H1 (cell line): ENCODE data around the gene TRIM58. TPM values are rescaled to one million over a fixed set of nuclear protein-coding genes. Genes with fewer than 3 reads are reported as not detected.

Experiments used
- CTCF ChIA-PET: fragments of 300-600 bp; sonication (Branson Sonifier 250); formaldehyde crosslinking; loops from one replicate; lab custom pipeline; 2021; ENCODE audit not compliant: partially characterized antibody; lab: Charles Lee
- POLR2A ChIA-PET: fragments of 300-600 bp; sonication (Branson Sonifier 250); formaldehyde crosslinking; loops from one replicate; lab custom pipeline; 2021; ENCODE audit warnings: inconsistent platforms; ENCODE audit not compliant: partially characterized antibody; lab: Charles Lee
- DNase-seq, 2 experiments: peaks; one replicate each; pipeline versions ENCODE4 v3.0.0 to v3.0.0-alpha.2; 2010 to 2022; ENCODE audit warnings: low spot score in 2 of 2, low read depth in 1 of 2, mixed read lengths in 1 of 2
- FAIRE-seq: peaks from 2 replicates; lab custom pipeline; 2011; peaks lifted over from hg19 to GRCh38; lab: Jason Lieb, UNC
- H2AFZ ChIP-seq: 2 replicates; pipeline ENCODE4 v1.8.1; 2012; ENCODE audit warnings: low read length, inconsistent platforms
- H2AK5ac ChIP-seq: 2 replicates; pipeline ENCODE4 v1.6.1; 2013; ENCODE audit warnings: low read depth, low read length
- H2BK120ac ChIP-seq: replicated peaks from 2 replicates; pipeline ENCODE3; 2013; ENCODE audit warnings: low read depth, low read length, inconsistent platforms
- H2BK12ac ChIP-seq: 2 replicates; pipeline ENCODE4 v1.6.1; 2013; ENCODE audit warnings: low read depth, low read length
- H2BK15ac ChIP-seq: 2 replicates; pipeline ENCODE4 v1.6.1; 2013; ENCODE audit warnings: low read length
- H2BK20ac ChIP-seq: 2 replicates; pipeline ENCODE4 v1.6.1; 2013; ENCODE audit warnings: low read length
- H2BK5ac ChIP-seq: 2 replicates; pipeline ENCODE4 v1.6.1; 2013; ENCODE audit warnings: low read depth, low read length
- H3K14ac ChIP-seq: 2 replicates; pipeline ENCODE4 v1.6.1; 2013; ENCODE audit warnings: inconsistent platforms; ENCODE audit not compliant: insufficient read length
- H3K18ac ChIP-seq: 2 replicates; pipeline ENCODE4 v1.6.1; 2013; ENCODE audit warnings: low read length; ENCODE audit errors: extremely low read depth
- H3K23ac ChIP-seq: 2 replicates; pipeline ENCODE4 v1.6.1; 2013; ENCODE audit warnings: inconsistent platforms; ENCODE audit not compliant: insufficient read length
- H3K23me2 ChIP-seq: 2 replicates; pipeline ENCODE4 v1.6.1; 2013; ENCODE audit warnings: low read depth, low read length
- H3K27ac ChIP-seq: 2 replicates; pipeline ENCODE4 v1.6.1; 2011; ENCODE audit warnings: low read depth, low read length, inconsistent platforms
- H3K27me3 ChIP-seq, 4 experiments: replicated peaks in 1 of 4; 1 replicate in 1 of 4; 2 replicates in 3 of 4; pipeline versions ENCODE4 v1.6.1 to v1.8.1; 2011 to 2013; ENCODE audit warnings: low read length in 3 of 4, mild to moderate bottlenecking in 3 of 4, inconsistent platforms in 2 of 4, mixed read lengths in 2 of 4, moderate library complexity in 1 of 4; ENCODE audit not compliant: control insufficient read depth in 3 of 4, insufficient read depth in 3 of 4; ENCODE audit errors: extremely low read depth in 1 of 4
- H3K36me3 ChIP-seq, 4 experiments: 2 replicates each; pipeline versions ENCODE4 v1.6.1 to v1.8.1; 2011 to 2013; ENCODE audit warnings: mild to moderate bottlenecking in 4 of 4, low read length in 3 of 4, moderate library complexity in 2 of 4, control low read depth in 1 of 4, inconsistent platforms in 1 of 4; ENCODE audit not compliant: insufficient read depth in 4 of 4, control insufficient read depth in 2 of 4
- H3K4ac ChIP-seq: replicated peaks from 2 replicates; pipeline ENCODE3; 2013; ENCODE audit warnings: low read length, low read depth, mixed read lengths, inconsistent platforms; ENCODE audit not compliant: insufficient read length
- H3K4me1 ChIP-seq, 4 experiments: replicated peaks in 1 of 4; 1 replicate in 1 of 4; 2 replicates in 3 of 4; pipeline versions ENCODE4 v1.6.1 to v1.8.1; 2011 to 2013; ENCODE audit warnings: low read length in 3 of 4, inconsistent platforms in 2 of 4, mixed read lengths in 1 of 4; ENCODE audit not compliant: insufficient read depth in 4 of 4, control insufficient read depth in 3 of 4
- H3K4me2 ChIP-seq, 2 experiments: 2 replicates each; pipeline versions ENCODE4 v1.6.1 to v1.8.1; 2011 to 2013; ENCODE audit warnings: low read depth in 2 of 2, low read length in 2 of 2, control low read depth in 1 of 2, inconsistent platforms in 1 of 2, mild to moderate bottlenecking in 1 of 2; ENCODE audit not compliant: insufficient read depth in 1 of 2
- H3K4me3 ChIP-seq, 4 experiments: fragments of 200-600, 300-600 bp in 1 of 4; sonication (generic), shearing (Covaris generic), sonication (Bioruptor Twin) in 1 of 4; 2 replicates each; pipeline versions ENCODE4 v1.5.1 to v1.8.1; 2011 to 2016; ENCODE audit warnings: low read length in 4 of 4, low read depth in 3 of 4, control low read depth in 2 of 4, inconsistent platforms in 2 of 4, mild to moderate bottlenecking in 2 of 4, mixed read lengths in 1 of 4, moderate library complexity in 1 of 4; ENCODE audit not compliant: insufficient read depth in 2 of 4; ENCODE audit errors: extremely low read depth in 1 of 4
- H3K56ac ChIP-seq: replicated peaks from 2 replicates; pipeline ENCODE3; 2013; ENCODE audit warnings: low read depth, mild to moderate bottlenecking, mixed read lengths, low read length, inconsistent platforms; ENCODE audit not compliant: insufficient read length
- H3K79me1 ChIP-seq: 2 replicates; pipeline ENCODE4 v1.6.1; 2013; ENCODE audit warnings: low read depth, low read length, control low read depth
- H3K79me2 ChIP-seq, 2 experiments: 2 replicates each; pipeline versions ENCODE4 v1.6.1 to v1.8.1; 2012 to 2013; ENCODE audit warnings: low read length in 2 of 2, mild to moderate bottlenecking in 2 of 2, inconsistent platforms in 1 of 2; ENCODE audit not compliant: insufficient read depth in 2 of 2, control insufficient read depth in 1 of 2
- H3K9ac ChIP-seq, 4 experiments: replicated peaks in 1 of 4; 1 replicate in 1 of 4; 2 replicates in 3 of 4; pipeline versions ENCODE4 v1.6.1 to v1.8.1; 2011 to 2013; ENCODE audit warnings: low read depth in 3 of 4, low read length in 3 of 4, control low read depth in 2 of 4, mild to moderate bottlenecking in 2 of 4, moderate library complexity in 2 of 4, inconsistent platforms in 1 of 4; ENCODE audit errors: extremely low read depth in 1 of 4
- H3K9me3 ChIP-seq, 2 experiments: 2 replicates each; pipeline versions ENCODE4 v1.6.1 to v1.8.1; 2012 to 2013; ENCODE audit warnings: mild to moderate bottlenecking in 2 of 2, moderate library complexity in 2 of 2, control low read depth in 1 of 2, inconsistent platforms in 1 of 2, low read depth in 1 of 2, low read length in 1 of 2, mixed read lengths in 1 of 2; ENCODE audit not compliant: insufficient read depth in 2 of 2
- H4K20me1 ChIP-seq, 2 experiments: replicated peaks in 1 of 2; 2 replicates each; pipeline versions ENCODE3 to v1.8.1; 2011 to 2013; ENCODE audit warnings: inconsistent platforms in 2 of 2, low read length in 2 of 2, mild to moderate bottlenecking in 1 of 2; ENCODE audit not compliant: insufficient read depth in 2 of 2, control insufficient read depth in 1 of 2
- H4K5ac ChIP-seq: 2 replicates; pipeline ENCODE4 v1.6.1; 2013; ENCODE audit warnings: low read length, low read depth, mixed read lengths, inconsistent platforms; ENCODE audit not compliant: insufficient read length
- H4K8ac ChIP-seq: 2 replicates; pipeline ENCODE4 v1.8.0; 2013; ENCODE audit warnings: mild to moderate bottlenecking, moderate library complexity, low read length, inconsistent platforms; ENCODE audit not compliant: insufficient read depth; ENCODE audit errors: extremely low read depth
- H4K91ac ChIP-seq: replicated peaks from 2 replicates; pipeline ENCODE3; 2013; ENCODE audit warnings: low read length, mixed read lengths, inconsistent platforms; ENCODE audit not compliant: insufficient read length
- ASH2L ChIP-seq: fragments of 200-600, 300-600 bp; sonication (generic); IDR thresholded peaks from one replicate; pipeline ENCODE4 v1.7.1; 2017; ENCODE audit warnings: low read length
- ATF2 ChIP-seq: IDR thresholded peaks from 2 replicates; pipeline ENCODE4 v1.6.1; 2012; ENCODE audit warnings: low read length, inconsistent platforms
- CBX8 ChIP-seq: fragments of 300-800, 300-1000 bp; sonication (generic); IDR thresholded peaks from 2 replicates; pipeline ENCODE4 v1.7.1; 2016; ENCODE audit warnings: low read depth, low read length, borderline replicate concordance
- CHD1 ChIP-seq: IDR thresholded peaks from 2 replicates; pipeline ENCODE4 v1.6.1; 2012; ENCODE audit warnings: low read depth, low read length, improper control_type of control experiment
- E2F6 ChIP-seq: IDR thresholded peaks from 2 replicates; pipeline ENCODE4 v1.6.1; 2012; ENCODE audit warnings: inconsistent platforms
- FOSL1 ChIP-seq: IDR thresholded peaks from 2 replicates; pipeline ENCODE4 v1.6.1; 2011; ENCODE audit warnings: mild to moderate bottlenecking, low read depth, low read length, moderate library complexity; ENCODE audit not compliant: insufficient read depth
- PHF8 ChIP-seq: fragments of 200-600 bp; sonication (generic); conservative IDR thresholded peaks from 2 replicates; pipeline ENCODE4 v1.7.1; 2012; ENCODE audit warnings: low read depth, mild to moderate bottlenecking, inconsistent platforms, low read length, moderate library complexity
- SIX5 ChIP-seq: IDR thresholded peaks from 2 replicates; pipeline ENCODE4 v1.6.1; 2011; ENCODE audit warnings: mild to moderate bottlenecking, low read depth, low read length
- SP4 ChIP-seq: IDR thresholded peaks from 2 replicates; pipeline ENCODE4 v1.6.1; 2012; ENCODE audit warnings: low read length, inconsistent platforms
- TEAD4 ChIP-seq: IDR thresholded peaks from 2 replicates; pipeline ENCODE4 v1.6.1; 2012; ENCODE audit warnings: low read depth, low read length, inconsistent platforms, mixed read lengths
- WGBS, 2 experiments: shearing (Covaris generic) in 1 of 2; methylation state at CpG; one replicate each; pipeline versions ENCODE4 v1.1.6 to v1.1.7; 2013 to 2015; ENCODE audit warnings: low lambda C conversion rate in 2 of 2, mixed read lengths in 2 of 2, inconsistent platforms in 1 of 2, low coverage in 1 of 2, missing lambda C conversion rate in 1 of 2; ENCODE audit not compliant: insufficient replicate concordance in 2 of 2, insufficient coverage in 1 of 2, insufficient read length in 1 of 2; ENCODE audit errors: extremely low coverage in 1 of 2, missing lambda C conversion rate in 1 of 2; 5-methylcytosine and 5-hydroxymethylcytosine counted together
- polyA plus RNA-seq, 7 experiments: library from polyadenylated mRNA; depleted of rRNA in 3 of 7; stranded (reverse) in 5 of 7; unstranded in 2 of 7; fragments of >200 nt in 5 of 7; fragments of 200-250 nt in 2 of 7; gene quantifications; 1 replicate in 5 of 7; 2 replicates in 1 of 7; 4 replicates in 1 of 7; pipeline versions ENCODE4 v1.2.1 to v1.2.3, GENCODE V29; 2011 to 2013; ENCODE audit warnings: missing spikeins in 2 of 7, mixed read lengths in 2 of 7
- total RNA-seq: library from RNA; stranded (reverse); fragmentation: NEBNext Ultra II Directional; extraction: Animal tissue kit (Norgen Biotek cat#: 25700); gene quantifications from 2 replicates; pipeline ENCODE4 v1.2.1, GENCODE V29; 2021

Gene TRIM58
- total and polyA plus RNA-seq, 2 of the 8 experiments (the other 6 are each of a cell fraction or from before 2014, with no cell fraction given): 2.8 TPM; not detected in 1

DNA sequence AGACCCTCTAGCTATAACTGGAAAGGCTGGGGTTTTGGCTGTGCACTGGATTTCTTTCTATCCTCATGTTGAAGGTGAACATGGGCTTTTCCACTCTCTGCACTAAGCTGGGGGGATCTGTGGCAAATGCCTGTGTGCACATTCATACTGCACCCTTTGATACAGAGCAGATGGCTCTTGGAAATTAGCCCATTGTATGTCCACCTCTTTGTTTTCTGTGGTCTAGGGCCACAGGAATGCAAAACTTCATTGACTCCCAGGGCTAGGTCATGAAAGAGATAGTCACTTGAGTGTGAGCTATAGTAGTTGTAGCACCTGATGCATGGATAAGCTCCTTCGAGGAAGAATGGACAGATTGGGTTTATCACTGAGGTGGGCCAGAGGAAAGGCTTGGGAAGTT is 27.3 kb upstream of the TRIM58 start:
- H3K4me3 ChIP-seq: no peak overlapping the region
- H3K18ac ChIP-seq: no peak overlapping the region
- H3K27ac ChIP-seq: no peak overlapping the region
- peaks cover 53 to 64% of the 10 kb centered on the region in 2 experiments for H3K9me3 ChIP-seq
- H3K23me2 ChIP-seq: no peaks in the 10 kb centered on the region
- H3K23ac ChIP-seq: no peak overlapping the region
- H2BK20ac ChIP-seq: no peak overlapping the region
- WGBS, 2 experiments: 0% methylated on average over 1 of the region's 1 CpG; no CpG with 5 or more reads in 1 of the 2 experiments
- H3K79me1 ChIP-seq: no peaks in the 10 kb centered on the region
- no peak overlapping the region for H3K4me2 ChIP-seq
- no peak for DNase-seq
- H3K4me1 ChIP-seq: no peaks in the 10 kb centered on the region
- no peaks in the 10 kb centered on the region for H3K36me3 ChIP-seq
- H2BK12ac ChIP-seq: no peak overlapping the region
- H3K79me2 ChIP-seq: no peaks in the 10 kb centered on the region
- POLR2A ChIA-PET: no interaction called here
- H4K8ac ChIP-seq: no peak overlapping the region
- no peak overlapping the region for H4K91ac ChIP-seq
- no peak overlapping the region for H2BK15ac ChIP-seq
- no peaks in the 10 kb centered on the region for H3K27me3 ChIP-seq
- no peaks in the 10 kb centered on the region for H4K20me1 ChIP-seq
- TF ChIP-seq SP4 (no peak), PHF8 (no peak), ATF2 (no peak), CHD1 (no peak), E2F6 (no peak), CBX8 (no peak), TEAD4 (no peak), FOSL1 (no peak), SIX5 (no peak), ASH2L (no peak)
- H3K4ac ChIP-seq: no peak overlapping the region
- CTCF ChIA-PET: no interaction called here
- no peak overlapping the region for H2AFZ ChIP-seq
- no peak overlapping the region for H2AK5ac ChIP-seq
- H4K5ac ChIP-seq: no peak overlapping the region
- no peak overlapping the region for H3K9ac ChIP-seq
- H3K56ac ChIP-seq: no peak overlapping the region
- H2BK120ac ChIP-seq: no peak overlapping the region
- no peak overlapping the region for H3K14ac ChIP-seq
- H2BK5ac ChIP-seq: no peak overlapping the region
- FAIRE-seq: no peak
